ENCODE data around the gene CCNYL1.

DNA sequence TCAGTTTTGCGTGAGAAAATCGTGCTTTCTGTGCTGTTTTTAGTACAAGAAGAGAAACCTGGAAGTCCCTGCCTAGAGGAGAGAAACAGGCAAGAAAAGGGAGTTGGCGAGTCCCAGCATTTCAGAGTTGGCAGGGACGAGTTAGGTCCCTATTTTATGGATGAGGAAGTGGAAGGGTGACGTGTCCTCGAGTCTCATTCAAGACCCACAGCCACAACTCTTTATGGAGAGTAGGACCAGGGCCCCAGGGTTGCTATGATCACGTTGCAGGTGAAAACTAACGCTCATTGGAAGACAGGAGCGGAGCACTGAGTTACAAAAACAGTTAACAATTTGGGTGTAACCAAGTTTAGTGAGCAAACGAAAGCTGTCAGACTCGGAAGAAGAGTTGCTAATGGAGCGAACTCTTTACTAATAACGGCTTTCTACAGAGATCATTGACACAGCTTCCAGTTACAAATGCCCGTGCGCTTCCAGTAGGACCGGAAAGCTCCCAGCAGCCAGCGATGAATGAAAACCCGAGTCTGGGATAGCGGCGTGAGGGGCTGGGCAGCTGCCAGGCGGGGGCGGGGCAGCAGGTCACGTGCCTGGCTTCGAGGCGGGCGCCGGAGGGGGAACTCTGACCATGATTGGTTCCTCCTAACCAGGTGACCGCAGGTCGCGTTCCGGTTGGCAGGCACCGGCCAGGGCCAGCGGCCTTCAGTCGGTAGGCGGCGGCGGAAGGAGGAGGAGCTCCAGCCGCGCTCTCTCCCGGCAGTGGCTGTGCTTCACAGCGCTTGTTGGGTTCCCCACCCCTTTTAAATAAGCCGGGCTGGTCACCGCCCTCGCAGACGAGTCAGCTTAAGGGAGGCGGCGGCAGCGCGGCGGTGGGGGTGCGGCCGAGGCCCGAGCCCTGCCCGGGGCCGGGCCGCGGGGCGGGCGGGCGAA, at the start of gene CCNYL1:
- TF ChIP-seq, protein P1, sequence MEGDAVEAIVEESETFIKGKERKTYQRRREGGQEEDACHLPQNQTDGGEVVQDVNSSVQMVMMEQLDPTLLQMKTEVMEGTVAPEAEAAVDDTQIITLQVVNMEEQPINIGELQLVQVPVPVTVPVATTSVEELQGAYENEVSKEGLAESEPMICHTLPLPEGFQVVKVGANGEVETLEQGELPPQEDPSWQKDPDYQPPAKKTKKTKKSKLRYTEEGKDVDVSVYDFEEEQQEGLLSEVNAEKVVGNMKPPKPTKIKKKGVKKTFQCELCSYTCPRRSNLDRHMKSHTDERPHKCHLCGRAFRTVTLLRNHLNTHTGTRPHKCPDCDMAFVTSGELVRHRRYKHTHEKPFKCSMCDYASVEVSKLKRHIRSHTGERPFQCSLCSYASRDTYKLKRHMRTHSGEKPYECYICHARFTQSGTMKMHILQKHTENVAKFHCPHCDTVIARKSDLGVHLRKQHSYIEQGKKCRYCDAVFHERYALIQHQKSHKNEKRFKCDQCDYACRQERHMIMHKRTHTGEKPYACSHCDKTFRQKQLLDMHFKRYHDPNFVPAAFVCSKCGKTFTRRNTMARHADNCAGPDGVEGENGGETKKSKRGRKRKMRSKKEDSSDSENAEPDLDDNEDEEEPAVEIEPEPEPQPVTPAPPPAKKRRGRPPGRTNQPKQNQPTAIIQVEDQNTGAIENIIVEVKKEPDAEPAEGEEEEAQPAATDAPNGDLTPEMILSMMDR (IDR thresholded peaks at IDR 0.05; ENCODE audit: poor library complexity) = no peak
- TF ChIP-seq EZH2phosphoT487 (IDR thresholded peaks at IDR 0.05; ENCODE audit: low read depth, severe bottlenecking, unreplicated experiment) = no peak
